GM23248 (cell line): ENCODE data around the gene TMCC1.

Experiments
- EZH2 ChIP-seq: fragments of 200-600 bp; sonication (generic); IDR thresholded peaks from 2 replicates; pipeline ENCODE4 v1.6.1; 2018; ENCODE audit warnings: antibody characterized with exemption, mild to moderate bottlenecking; ENCODE audit not compliant: insufficient read depth, poor library complexity, severe bottlenecking
- EZH2phosphoT487 ChIP-seq: fragments of 200-600 bp; sonication (generic); IDR thresholded peaks from 2 replicates; pipeline ENCODE4 v1.6.1; 2018; ENCODE audit warnings: antibody characterized with exemption, moderate library complexity, mild to moderate bottlenecking, low read depth; ENCODE audit not compliant: insufficient read depth

GRCh38 chr3:129702934-129703712 lies 190.4 kb downstream of the TMCC1 start:
- TF ChIP-seq EZH2 (no peak), EZH2phosphoT487 (no peak)
